Mammary epithelial cell (primary cell): ENCODE measurements around the gene FLT4.

Experiments
- CTCF ChIP-seq, 2 donors: IDR thresholded peaks in 1 of 2; conservative IDR thresholded peaks in 1 of 2; 2 replicates each; pipeline ENCODE4 v1.5.1; 2011 to 2012; ENCODE audit warnings: inconsistent platforms in 2 of 2, low read length in 2 of 2, mild to moderate bottlenecking in 2 of 2, control low read depth in 1 of 2, low read depth in 1 of 2; ENCODE audit not compliant: insufficient read depth in 1 of 2; ENCODE audit errors: extremely low read depth in 1 of 2
- EZH2 ChIP-seq: IDR thresholded peaks from 2 replicates; pipeline ENCODE4 v1.6.1; 2012; ENCODE audit warnings: low read length, inconsistent platforms, borderline replicate concordance

GRCh38 chr5:180621311-180621710 lies 28.1 kb downstream of the FLT4 start:
- TF ChIP-seq EZH2 (no peak), CTCF (conservative IDR thresholded peaks at IDR 0.05 in 1 of 2, IDR thresholded peaks at IDR 0.05 in 1 of 2; ENCODE audit: extremely low read depth in 1 of 2, insufficient read depth in 1 of 2, low read depth in 1 of 2, low read length in 2 of 2) (no peak)
